Stimulated activated CD8-positive, alpha-beta memory T cell treated with anti-CD3 and anti-CD28 coated beads, Interleukin-12 subunit alpha, Interleukin-12 subunit beta, amount 100 ng/mL, for 4 hours (primary cell): ENCODE measurements around the gene FAM156A.
"Not testable (repeated sequence)": the region's sequence is repeated elsewhere in the genome, so short reads cannot be mapped to it uniquely, and the experiment has no call there.

ENCODE experiments used
- DNase-seq: peaks from one replicate; pipeline ENCODE4 v3.0.0-alpha.2; 2020; ENCODE audit warnings: low read depth

FAM156A gene

DNA sequence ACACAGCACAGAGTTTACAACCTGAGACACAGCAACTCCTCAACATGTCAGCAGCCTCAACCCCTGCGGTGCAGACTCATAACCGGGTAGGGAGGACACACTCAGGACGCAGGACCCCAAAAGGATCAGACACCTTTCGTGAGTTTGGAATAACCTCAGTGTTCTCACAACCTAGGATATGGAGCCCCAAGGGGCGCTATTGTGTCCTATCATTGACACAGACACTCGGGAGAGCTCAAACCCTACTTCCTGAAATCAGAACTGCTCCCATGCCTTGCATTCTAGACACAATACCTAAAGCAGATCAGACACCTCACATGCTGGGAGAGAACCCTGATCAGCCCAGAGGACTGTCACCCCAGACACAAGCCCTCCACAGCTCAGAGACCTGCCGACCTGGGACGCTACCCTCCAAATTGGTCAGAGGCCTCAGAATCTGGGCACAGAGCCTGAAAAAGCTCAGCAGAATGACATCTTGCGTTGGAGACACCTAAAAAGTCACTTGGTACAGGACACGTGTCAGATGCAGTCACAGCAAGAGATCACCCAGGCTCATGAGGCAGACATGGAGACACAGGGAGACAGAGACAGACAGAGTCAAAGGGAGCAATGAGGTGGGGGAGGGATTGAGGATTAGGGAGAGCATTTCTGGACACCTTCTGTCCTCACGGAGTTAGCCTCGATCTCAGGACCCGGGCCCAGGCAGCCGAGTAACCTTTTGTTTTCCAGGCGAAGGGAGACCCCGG is 8.8 kb upstream of the FAM156A start:
- DNase-seq: not testable (repeated sequence)

DNA sequence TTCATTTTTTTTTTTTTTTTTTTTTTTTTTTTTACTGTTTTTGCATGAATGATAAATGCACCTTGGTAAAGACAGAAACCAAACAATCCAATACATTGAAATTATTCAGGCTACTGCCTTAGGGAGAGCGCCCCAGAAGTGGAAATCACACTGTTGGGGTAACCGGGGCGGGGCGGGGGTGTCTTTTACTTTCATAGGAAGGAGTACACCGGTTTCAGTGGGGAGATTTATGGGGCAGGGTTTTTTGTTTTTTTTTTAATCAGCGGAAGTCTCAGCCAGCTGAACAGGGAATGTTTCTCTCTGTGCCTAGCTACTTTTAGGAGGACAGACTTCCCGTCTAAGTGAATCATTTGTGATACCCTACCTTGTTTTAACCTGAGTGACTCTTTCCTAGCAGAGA is 643 bp upstream of the FAM156A start:
- DNase-seq: not testable (repeated sequence)

- DNase-seq: not testable (repeated sequence)
Measured at GRCh38 chrX:52949884-52950283, 8.4 kb downstream of the FAM156A start.

DNA sequence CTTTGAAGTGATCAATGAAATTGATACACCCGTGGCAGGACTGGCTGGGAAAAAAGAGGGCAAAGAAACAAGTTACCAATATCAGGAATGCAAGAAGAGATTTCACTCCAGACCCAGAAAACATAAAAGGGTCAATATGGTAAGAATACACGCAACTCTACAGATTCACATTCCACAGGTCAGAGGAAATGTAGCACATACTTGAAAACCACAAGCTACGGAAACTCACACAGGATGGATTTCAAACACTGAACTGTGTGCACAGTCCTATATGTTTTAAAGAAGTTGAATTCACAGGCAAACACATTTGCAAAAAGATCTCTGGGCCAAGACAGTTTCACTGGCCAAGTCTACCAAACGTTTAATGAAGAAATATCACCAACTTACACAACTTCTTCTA is 9.0 kb downstream of the FAM156A start:
- not testable (repeated sequence) for DNase-seq

- DNase-seq: not testable (repeated sequence)
Measured at GRCh38 chrX:52948265-52948664, 10.1 kb downstream of the FAM156A start.

- DNase-seq: not testable (repeated sequence)
Measured at GRCh38 chrX:52947501-52947900, 10.8 kb downstream of the FAM156A start.

DNA sequence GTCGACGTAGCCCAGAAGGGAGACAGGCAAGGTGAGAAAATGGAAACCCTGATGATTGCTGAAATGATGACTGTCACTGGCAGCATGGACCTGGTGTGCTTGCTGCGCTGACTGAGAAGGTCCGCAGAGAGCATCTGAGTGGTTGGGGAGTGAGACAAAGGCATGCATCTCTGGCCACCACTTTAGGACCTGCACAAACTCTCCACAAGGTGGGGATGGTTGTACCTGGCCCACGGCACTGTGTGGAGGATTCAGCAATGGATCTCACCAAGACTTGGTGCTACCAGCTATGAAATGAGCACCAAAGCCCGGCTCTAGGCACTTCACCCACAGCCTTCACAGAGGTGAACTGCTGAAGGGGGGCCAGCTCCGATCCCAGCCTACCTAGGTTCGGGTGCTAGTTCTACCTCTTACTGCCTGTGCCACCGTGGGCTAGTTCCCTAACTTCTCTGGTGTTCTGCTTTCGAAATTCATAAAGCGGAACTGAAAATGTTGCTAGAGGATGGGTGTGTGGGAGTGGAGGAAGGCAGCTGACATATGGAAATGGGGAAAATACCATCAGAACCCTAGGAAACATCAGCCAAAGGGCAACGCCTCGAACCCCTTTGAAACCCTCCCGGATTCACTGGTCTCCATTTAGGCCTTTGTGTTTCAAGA is 12.4 kb downstream of the FAM156A start:
- DNase-seq: not testable (repeated sequence)

DNA sequence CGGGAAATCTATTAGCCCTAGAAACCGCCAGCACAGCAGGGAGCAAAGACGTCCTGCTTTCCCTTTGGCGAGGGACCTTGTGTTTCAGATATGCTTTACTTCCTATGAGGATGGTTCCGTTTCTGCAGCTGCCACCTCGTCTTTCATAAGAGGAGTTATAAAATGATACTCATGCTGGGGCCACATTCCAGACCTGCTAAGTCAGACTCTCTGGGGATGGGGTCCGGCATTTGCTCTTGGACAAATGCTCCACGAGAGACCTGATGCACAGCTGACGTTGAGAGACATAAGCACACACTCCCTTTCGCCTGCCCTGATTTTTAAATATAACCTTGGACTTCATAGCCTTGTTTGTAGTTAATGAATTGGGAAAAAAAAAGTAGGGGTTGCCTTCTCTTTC is 16.6 kb downstream of the FAM156A start:
- not testable (repeated sequence) for DNase-seq

DNA sequence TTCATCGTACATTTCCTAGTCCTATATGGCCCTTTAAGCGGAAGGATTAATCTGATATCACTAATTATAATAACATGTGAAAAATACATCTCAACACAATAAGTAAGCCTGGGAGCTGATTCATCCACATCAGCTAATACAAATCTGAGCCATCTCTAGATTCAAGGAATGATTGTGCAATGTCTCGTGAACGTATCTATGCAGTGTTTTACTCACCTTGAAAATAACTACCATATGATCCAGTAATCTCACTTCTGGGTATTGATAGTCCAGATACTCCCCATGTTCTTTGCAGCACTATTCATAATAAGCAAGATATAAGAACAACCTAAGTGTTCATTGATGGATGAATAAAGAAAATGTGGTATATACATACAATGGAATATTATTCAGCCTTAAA is 17.6 kb downstream of the FAM156A start:
- DNase-seq: not testable (repeated sequence)

GRCh38 chrX:52935470-52935784 is 22.9 kb downstream of the FAM156A start:
- DNase-seq: not testable (repeated sequence)

DNA sequence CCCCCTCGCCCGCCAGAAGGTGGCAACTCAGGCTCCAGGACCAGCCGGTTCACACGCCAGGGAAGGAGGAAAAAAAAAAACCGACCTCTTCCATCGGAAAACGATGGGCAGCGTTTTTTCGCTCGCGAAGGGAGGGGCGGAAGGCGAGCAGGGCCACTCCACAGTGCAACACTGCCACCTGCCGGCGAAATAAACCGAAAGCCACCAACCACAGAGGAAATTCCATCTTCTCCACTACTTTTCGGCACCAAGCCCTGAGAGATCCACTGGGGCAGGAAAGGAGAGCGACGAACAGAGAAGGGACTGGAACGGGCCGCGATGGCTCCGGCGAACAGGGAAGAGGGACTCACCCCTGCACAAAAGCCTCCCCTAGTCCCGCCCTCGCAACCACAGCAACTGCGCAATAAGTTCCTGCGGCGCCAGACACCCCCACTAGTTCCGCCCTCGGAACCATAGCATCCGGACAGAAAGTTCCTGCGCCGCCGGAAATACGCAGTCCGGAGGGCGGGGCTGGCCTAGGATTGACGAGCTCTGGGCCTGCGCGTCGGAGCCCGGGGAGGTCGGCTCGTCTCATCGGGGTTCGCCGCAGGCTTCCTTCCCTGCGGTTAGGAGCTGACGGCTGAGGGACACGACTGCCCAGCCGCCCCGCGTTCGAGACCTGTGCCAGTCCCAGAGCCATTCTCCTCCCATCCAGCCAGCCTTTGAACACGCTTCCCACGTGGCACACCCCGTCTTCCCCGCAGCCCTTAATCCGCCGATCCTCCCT is 23.4 kb downstream of the FAM156A start:
- DNase-seq: peak; percentile 93

- DNase-seq: no peak
Measured at GRCh38 chrX:52933976-52934703, 24.2 kb downstream of the FAM156A start.

GRCh38 chrX:52933213-52933612 is 25.1 kb downstream of the FAM156A start:
- DNase-seq: no peak

DNA sequence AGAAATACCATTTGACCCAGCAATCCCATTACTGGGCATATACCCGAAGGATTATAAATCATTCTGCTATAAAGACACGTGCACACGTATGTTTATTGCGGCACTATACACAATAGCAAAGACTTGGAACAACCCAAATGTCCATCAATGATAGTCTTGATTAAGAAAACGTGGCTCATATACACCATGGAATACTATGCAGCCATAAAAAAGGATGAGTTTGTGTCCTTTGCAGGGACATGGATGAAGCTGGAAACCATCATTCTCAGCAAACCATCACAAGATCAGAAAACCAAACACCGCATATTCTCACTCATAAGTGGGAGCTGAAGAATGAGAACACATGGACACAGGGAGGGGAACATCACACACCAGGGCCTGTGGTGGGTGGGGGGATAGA is 28.1 kb downstream of the FAM156A start:
- not testable (repeated sequence) for DNase-seq

- no peak for DNase-seq
Measured at GRCh38 chrX:52923781-52924241, 34.5 kb downstream of the FAM156A start.

DNA sequence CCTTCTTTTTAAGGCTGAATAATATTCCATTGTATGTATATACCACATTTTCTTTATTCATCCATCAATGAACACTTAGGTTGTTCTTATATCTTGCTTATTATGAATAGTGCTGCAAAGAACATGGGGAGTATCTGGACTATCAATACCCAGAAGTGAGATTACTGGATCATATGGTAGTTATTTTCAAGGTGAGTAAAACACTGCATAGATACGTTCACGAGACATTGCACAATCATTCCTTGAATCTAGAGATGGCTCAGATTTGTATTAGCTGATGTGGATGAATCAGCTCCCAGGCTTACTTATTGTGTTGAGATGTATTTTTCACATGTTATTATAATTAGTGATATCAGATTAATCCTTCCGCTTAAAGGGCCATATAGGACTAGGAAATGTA is 43.6 kb downstream of the FAM156A start:
- not testable (repeated sequence) for DNase-seq

GRCh38 chrX:52913681-52914080 is 44.6 kb downstream of the FAM156A start:
- not testable (repeated sequence) for DNase-seq

- not testable (repeated sequence) for DNase-seq
Measured at GRCh38 chrX:52909313-52909969, 48.9 kb downstream of the FAM156A start.

DNA sequence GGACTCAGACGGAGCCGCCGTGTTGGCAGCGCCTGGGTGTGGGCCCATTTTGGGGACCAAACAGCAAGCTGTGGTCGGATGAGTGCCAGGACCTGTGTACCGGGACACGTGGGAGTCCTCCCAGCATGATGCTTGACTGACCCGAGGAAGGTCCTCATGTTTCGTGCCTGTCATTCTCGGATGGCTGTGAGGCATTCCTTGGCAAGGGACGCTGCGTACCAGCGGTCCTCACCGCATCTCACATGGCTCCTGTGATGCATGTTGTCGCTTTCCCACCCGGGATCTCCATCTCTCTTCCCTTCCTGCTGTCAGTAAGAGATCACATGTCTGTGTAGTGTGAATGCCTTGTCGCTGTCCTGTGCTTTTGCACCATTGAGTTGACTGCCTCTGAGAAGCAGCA is 50.4 kb downstream of the FAM156A start:
- DNase-seq: not testable (repeated sequence)

- not testable (repeated sequence) for DNase-seq
Measured at GRCh38 chrX:52907137-52907536, 51.2 kb downstream of the FAM156A start.

- DNase-seq: not testable (repeated sequence)
Measured at GRCh38 chrX:52906072-52906471, 52.2 kb downstream of the FAM156A start.
